D721Med (cell line): Measurements from ENCODE around the gene IGF1R.

ENCODE experiments used
- DNase-seq: peaks from one replicate; pipeline ENCODE4 v3.0.0; 2011; ENCODE audit warnings: low spot score; ENCODE audit not compliant: insufficient read length
- FAIRE-seq: peaks from 2 replicates; lab custom pipeline; 2011; peaks lifted over from hg19 to GRCh38; lab: Jason Lieb, UNC
- TF ChIP-seq, protein P1 (sequence below): IDR thresholded peaks from 2 replicates; pipeline ENCODE4 v1.5.1; 2012; ENCODE audit warnings: mild to moderate bottlenecking, control low read depth; ENCODE audit not compliant: insufficient read depth; ENCODE audit errors: missing control alignments

Gene IGF1R

DNA sequence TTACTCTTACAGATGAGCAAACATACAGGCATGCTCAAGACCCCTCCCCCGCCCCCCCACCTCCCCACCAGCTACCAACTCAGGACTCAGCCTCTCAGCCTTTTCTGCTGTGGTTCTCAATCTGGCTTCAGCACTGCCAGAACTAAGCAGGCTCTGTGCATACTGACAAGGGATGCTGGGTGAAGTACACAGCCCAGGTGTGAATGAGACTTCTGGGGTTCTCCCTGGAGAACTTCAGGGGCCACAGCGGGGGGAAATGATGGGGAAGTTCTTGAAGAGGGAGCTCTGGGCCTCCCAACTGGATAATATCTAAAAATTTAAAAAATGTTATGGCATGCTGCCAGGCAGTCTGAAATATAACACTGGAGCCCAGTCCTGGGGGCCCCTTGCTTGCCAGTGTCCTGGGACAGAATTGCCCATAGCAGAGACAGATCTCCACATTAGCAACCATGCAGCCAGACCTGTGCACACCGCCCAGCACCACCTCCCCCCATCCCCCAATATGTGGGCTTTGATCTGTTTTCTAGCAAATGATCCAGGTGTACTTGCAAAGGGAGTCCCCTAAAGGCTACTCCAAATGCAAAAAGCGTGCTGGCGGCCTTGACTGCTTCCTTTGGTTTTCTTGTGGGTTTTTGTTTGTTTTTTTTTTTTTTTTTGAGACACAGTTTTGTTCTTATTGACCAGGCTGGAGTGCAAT lies 317.9 kb downstream of the IGF1R start:
- no peak for DNase-seq
- no peak for FAIRE-seq
- TF ChIP-seq, protein P1, sequence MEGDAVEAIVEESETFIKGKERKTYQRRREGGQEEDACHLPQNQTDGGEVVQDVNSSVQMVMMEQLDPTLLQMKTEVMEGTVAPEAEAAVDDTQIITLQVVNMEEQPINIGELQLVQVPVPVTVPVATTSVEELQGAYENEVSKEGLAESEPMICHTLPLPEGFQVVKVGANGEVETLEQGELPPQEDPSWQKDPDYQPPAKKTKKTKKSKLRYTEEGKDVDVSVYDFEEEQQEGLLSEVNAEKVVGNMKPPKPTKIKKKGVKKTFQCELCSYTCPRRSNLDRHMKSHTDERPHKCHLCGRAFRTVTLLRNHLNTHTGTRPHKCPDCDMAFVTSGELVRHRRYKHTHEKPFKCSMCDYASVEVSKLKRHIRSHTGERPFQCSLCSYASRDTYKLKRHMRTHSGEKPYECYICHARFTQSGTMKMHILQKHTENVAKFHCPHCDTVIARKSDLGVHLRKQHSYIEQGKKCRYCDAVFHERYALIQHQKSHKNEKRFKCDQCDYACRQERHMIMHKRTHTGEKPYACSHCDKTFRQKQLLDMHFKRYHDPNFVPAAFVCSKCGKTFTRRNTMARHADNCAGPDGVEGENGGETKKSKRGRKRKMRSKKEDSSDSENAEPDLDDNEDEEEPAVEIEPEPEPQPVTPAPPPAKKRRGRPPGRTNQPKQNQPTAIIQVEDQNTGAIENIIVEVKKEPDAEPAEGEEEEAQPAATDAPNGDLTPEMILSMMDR = no peak

DNA sequence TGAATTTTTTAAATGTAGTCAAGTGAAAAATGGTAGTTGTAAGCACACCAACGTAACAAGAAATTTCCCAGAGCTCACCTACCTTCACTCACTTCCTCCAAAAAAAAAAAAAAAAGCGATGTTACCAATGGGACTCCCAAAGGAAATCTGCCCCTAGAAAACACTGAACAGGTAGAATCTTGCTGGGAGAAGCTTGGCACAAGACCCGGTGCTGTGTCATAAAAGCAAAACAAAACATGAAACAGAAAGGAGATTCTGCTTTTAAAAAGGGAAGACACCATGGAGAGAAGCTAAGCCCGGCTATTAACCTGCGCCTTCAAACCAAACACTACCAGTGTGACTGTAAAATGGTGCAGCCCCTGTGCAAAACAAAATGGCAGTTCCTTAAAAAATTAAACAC lies 318.8 kb downstream of the IGF1R start:
- DNase-seq (no peak), FAIRE-seq (no peak)
- TF ChIP-seq, protein P1 = no peak

DNA sequence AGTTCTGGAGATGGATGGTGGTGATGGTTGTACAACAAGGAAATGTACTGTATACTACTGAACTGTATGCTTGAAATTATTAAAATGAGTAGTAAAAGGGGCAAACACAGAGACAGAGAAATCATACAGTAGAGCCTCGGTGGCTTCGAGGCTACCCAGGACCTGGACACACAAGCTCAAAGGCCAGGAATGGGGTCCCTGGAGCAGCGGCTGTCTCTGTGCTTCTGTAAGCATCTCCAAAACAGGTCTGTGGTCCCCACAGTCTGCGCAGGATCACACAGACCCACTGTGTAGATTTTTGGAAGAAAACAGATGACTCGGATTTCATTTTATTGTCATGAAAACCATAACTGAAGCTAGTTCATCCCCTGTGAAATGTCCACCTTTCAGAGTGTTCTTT lies 319.6 kb downstream of the IGF1R start:
- no peak for DNase-seq
- no peak for FAIRE-seq

DNA sequence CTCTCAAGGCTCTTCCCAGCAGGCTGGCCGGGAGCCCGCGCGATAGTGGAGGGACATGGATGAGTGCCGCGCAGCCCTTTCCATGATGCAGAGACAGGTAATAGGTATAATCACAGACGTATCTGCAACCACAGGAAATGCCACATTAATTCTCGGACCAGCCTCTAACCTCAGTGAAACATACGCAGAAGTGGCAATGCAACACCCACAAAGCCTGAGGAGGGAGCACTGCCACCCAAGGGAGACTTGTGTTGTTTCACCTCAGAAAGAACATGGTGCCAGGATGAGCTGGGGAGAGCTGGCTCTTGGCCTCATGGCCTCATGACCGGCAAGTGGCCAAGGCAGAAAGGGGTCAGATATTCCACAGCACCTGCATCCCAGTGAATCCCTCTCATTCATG lies 320.2 kb downstream of the IGF1R start:
- DNase-seq = no peak
- TF ChIP-seq, protein P1 = no peak
- no peak for FAIRE-seq

More for the DNA sequence above, 319.6 kb downstream of the IGF1R start:
- TF ChIP-seq, protein P1 = no peak

DNA sequence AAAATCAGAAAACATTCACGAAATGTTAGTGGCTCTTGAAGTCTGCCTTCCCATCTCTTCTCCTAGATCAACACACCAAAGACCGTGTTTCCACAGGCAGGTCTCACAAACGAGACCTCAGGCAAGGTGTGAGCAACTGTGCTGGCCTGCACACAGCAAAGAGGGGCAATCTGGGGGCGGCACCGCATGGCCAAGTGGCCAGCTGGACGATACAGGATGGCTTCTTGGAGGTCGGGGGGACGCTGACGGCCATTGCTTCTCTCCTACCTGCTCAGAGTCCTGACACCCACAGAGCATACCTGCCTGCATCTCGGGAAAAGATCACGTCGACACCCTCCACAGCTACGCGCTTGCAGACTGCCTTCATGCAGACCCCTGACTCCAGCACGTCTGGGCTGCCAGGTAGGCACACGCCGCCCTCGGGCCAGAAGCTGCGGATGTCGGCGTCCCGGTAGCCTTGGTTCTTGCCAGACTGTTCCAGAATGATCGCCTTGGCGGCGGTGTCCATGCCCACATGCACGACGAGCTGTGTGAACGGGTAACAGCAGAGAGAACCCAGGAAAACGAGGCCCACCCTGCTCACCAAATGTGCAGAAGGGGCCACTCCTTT lies 320.9 kb downstream of the IGF1R start:
- FAIRE-seq = no peak
- DNase-seq = no peak
- TF ChIP-seq, protein P1 = no peak

DNA sequence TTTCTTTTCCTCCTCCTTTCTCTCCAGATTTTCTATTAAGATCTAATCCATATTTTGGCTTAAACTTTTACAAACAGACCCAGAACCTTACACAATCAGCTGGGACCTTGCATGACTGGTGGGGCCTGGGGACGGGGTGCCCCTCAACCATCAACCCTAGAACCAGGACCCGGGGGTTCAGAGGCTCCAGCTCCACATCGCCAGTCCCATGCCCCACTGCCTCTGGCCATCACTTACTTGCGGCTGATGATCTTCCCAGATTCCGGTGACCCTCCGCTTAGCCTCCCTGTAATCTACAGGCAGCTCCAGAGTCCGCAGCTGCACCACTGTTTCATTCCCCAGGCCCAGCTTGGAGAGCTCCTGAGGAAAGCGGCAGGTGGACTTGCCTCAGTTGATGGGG lies 322.5 kb downstream of the IGF1R start:
- FAIRE-seq = no peak

More for the DNA sequence above, 322.5 kb downstream of the IGF1R start:
- TF ChIP-seq, protein P1 = no peak
- DNase-seq = no peak
